ENCODE measurements around the gene PRM2.

Gene PRM2

GRCh38 chr16:11310634-11310977 is 34.3 kb upstream of the PRM2 start:
- ATAC-seq = no peak
- TF ChIP-seq POU6F1 (CRISPR knock-in tag; IDR thresholded peaks at IDR 0.05; ENCODE audit: borderline replicate concordance, low read depth) (no peak), TCF4 (CRISPR knock-in tag; IDR thresholded peaks at IDR 0.05; ENCODE audit: borderline replicate concordance) (no peak), TOX (CRISPR knock-in tag; IDR thresholded peaks at IDR 0.05; ENCODE audit: borderline replicate concordance) (no peak), CREB5 (CRISPR knock-in tag; IDR thresholded peaks at IDR 0.05; ENCODE audit: low read depth) (no peak), ZNF70 (CRISPR knock-in tag; IDR thresholded peaks at IDR 0.05) (no peak), ZFP30 (CRISPR knock-in tag; IDR thresholded peaks at IDR 0.05) (no peak), CSDC2 (CRISPR knock-in tag; IDR thresholded peaks at IDR 0.05) (no peak), PATZ1 (CRISPR knock-in tag; IDR thresholded peaks at IDR 0.05; ENCODE audit: borderline replicate concordance) (no peak), OSR1 (CRISPR knock-in tag; IDR thresholded peaks at IDR 0.05) (no peak)

- ATAC-seq = no peak
- no peak for TF ChIP-seq PATZ1 (CRISPR knock-in tag; IDR thresholded peaks at IDR 0.05; ENCODE audit: borderline replicate concordance)
- no peak for TF ChIP-seq ISL1 (CRISPR knock-in tag; IDR thresholded peaks at IDR 0.05)
- no peak for TF ChIP-seq OSR1 (CRISPR knock-in tag; IDR thresholded peaks at IDR 0.05)
- TF ChIP-seq TOX (CRISPR knock-in tag; IDR thresholded peaks at IDR 0.05; ENCODE audit: borderline replicate concordance) = no peak
- TF ChIP-seq ARNTL (CRISPR knock-in tag; IDR thresholded peaks at IDR 0.05; ENCODE audit: borderline replicate concordance, low read depth) = no peak
Observed at GRCh38 chr16:11309895-11310633, 33.8 kb upstream of the PRM2 start.

GRCh38 chr16:11308493-11309283 is 32.4 kb upstream of the PRM2 start:
- TF ChIP-seq ZFP3 (CRISPR knock-in tag; IDR thresholded peaks at IDR 0.05) = no peak
- TF ChIP-seq ZNF8 (CRISPR knock-in tag; IDR thresholded peaks at IDR 0.05) = no peak
- no peak for TF ChIP-seq ISL1 (CRISPR knock-in tag; IDR thresholded peaks at IDR 0.05)
- TF ChIP-seq ZNF565 (CRISPR knock-in tag; conservative IDR thresholded peaks at IDR 0.05; ENCODE audit: low read depth) = no peak
- TF ChIP-seq SNAI2 (CRISPR knock-in tag; IDR thresholded peaks at IDR 0.05) = no peak
- TF ChIP-seq TSHZ2 (CRISPR knock-in tag; IDR thresholded peaks at IDR 0.05) = no peak
- TF ChIP-seq PPARA (CRISPR knock-in tag; IDR thresholded peaks at IDR 0.05; ENCODE audit: borderline replicate concordance) = no peak
- no peak for TF ChIP-seq CSDC2 (CRISPR knock-in tag; IDR thresholded peaks at IDR 0.05)
- no peak for TF ChIP-seq TOX (CRISPR knock-in tag; IDR thresholded peaks at IDR 0.05; ENCODE audit: borderline replicate concordance)
- no peak for TF ChIP-seq CREB5 (CRISPR knock-in tag; IDR thresholded peaks at IDR 0.05; ENCODE audit: low read depth)
- no peak for TF ChIP-seq GLIS3 (CRISPR knock-in tag; IDR thresholded peaks at IDR 0.05)
- TF ChIP-seq PATZ1 (CRISPR knock-in tag; IDR thresholded peaks at IDR 0.05; ENCODE audit: borderline replicate concordance) = no peak
- no peak for TF ChIP-seq RARB (CRISPR knock-in tag; IDR thresholded peaks at IDR 0.05)
- no peak for TF ChIP-seq CSRNP3 (CRISPR knock-in tag; IDR thresholded peaks at IDR 0.05)
- TF ChIP-seq ZFP30 (CRISPR knock-in tag; IDR thresholded peaks at IDR 0.05) = no peak
- no peak for ATAC-seq

All from SK-N-SH treated with all-trans-retinoic acid at 6 μM for 48 hours (cell line).